Fibroblast of lung (primary cell): ENCODE data around the gene STARD7.

Experiments used
- CTCF ChIP-seq, 2 donors: IDR thresholded peaks in 1 of 2; conservative IDR thresholded peaks in 1 of 2; 1 replicate in 1 of 2; 2 replicates in 1 of 2; pipeline ENCODE4 v1.5.1; 2011 to 2012; ENCODE audit warnings: low read length in 2 of 2, control low read depth in 1 of 2, inconsistent platforms in 1 of 2, low read depth in 1 of 2, mild to moderate bottlenecking in 1 of 2
- EZH2 ChIP-seq: IDR thresholded peaks from 2 replicates; pipeline ENCODE4 v1.5.1; 2012; ENCODE audit warnings: low read length, control low read depth, mild to moderate bottlenecking; ENCODE audit errors: missing control alignments

- no peak for TF ChIP-seq CTCF (conservative IDR thresholded peaks at IDR 0.05 in 1 of 2, IDR thresholded peaks at IDR 0.05 in 1 of 2; ENCODE audit: low read depth in 1 of 2, low read length in 2 of 2)
- TF ChIP-seq EZH2, result no peak
Measured at GRCh38 chr2:96161898-96162297, 46.7 kb downstream of the STARD7 start.
